HUDEP-2 (cell line): ENCODE data around the gene SGCB.
"Not testable (repeated sequence)": the region's sequence is repeated elsewhere in the genome, so short reads cannot be mapped to it uniquely, and the experiment has no call there.

Source experiments
- DNase-seq, 76 experiments: peaks; one replicate each; lab custom pipeline; 2025; ENCODE audit not compliant: unreplicated experiment in 76 of 76; lab: John Stamatoyannopoulos, UW

The SGCB gene

GRCh38 chr4:52038103-52038912 is at the start of gene SGCB:
Gene SGCB, minus strand, starts transcription at chr4:52038299. Its CDS starts 40 bp downstream, at chr4:52038259.
- peak in 6 of 76 experiments; percentile 5 to 18 (median 8) for DNase-seq

DNA sequence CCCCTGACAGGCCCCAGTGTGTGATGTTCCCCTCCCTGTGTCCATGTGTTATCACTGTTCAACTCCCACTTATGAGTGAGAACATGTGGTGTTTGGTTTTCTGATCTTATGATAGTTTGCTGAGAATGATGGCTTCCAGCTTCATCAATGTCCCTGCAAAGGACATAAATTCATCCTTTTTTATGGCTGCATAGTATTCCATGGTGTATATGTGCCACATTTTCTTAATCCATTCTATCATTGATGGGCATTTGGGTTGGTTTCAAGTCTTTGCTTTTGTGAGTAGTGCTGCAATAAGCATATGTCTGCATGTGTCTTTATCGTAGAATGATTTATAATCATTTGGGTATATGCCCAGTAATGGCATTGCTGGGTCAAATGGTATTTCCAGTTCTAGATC is 48.3 kb upstream of the SGCB start:
- DNase-seq: not testable (repeated sequence)

GRCh38 chr4:52081216-52081615 is 43.1 kb upstream of the SGCB start:
- no peak for DNase-seq

- no peak for DNase-seq
These were observed 41.6 kb upstream of the SGCB start for GRCh38 chr4:52079659-52080058.

GRCh38 chr4:52076731-52077130 is 38.6 kb upstream of the SGCB start:
- no peak for DNase-seq

- DNase-seq: no peak
These were observed 33.9 kb upstream of the SGCB start for GRCh38 chr4:52071791-52072546.

DNA sequence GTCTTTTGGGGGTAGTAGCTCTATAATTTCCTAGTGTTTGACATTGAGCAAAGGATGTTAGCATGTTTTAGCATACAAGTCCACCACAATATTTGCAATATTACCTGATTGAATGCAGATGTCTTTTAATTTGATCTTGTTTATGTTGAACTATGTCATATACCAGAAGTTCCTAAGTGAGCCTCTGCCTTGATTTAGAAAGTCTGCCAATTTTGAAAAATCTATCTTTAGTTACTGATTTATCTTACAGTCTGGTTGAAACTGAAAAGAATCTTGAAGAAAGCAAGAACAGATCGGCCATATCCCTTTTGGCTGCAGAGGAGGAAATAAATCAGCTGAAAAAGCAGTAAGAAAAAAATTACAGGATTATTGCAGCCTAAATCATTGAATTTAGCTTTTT is 31.5 kb upstream of the SGCB start:
- DNase-seq: no peak

DNA sequence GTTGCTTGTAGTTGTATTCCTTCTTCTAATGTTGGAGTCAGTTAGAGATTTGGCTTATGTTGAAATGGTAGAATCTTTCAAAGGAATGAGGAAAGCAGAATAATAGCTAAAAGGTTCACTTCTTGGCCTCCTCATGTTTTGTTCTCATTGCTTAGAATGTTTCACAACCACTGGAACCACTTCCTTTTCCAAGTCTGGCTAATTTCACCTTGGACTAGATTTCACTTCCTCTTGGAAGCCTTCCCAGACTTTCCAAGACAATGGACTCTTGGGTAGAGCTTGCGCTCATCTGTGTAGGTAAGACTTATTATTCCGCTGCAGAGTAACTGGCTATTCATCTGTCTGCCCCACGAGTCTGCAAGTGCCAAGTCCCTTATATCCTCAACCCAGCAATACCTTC is 21.3 kb upstream of the SGCB start:
- no peak for DNase-seq

DNA sequence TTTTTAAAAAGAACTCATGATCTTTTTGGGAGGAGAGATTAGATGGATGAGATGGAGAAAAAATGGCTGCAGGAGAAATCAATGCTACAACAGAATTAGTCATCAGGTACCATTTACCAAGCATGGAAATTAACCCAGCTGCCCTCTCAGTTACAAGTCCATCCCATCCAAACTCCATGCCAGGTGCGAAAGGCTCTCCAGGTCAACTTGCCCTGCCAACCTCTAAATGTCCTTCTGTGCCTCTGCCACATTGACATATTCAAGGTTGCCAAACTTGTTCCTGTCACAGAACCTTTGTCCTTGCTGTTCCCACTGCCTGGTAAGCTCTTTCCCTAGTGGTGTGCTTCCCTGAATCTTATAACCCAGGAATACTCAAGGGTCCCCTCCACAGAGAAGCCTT is 20.2 kb upstream of the SGCB start:
- DNase-seq: no peak

- DNase-seq: no peak
These were observed 19.1 kb upstream of the SGCB start for GRCh38 chr4:52057196-52057595.

- no peak for DNase-seq
These were observed 16.2 kb upstream of the SGCB start for GRCh38 chr4:52054254-52054653.

DNA sequence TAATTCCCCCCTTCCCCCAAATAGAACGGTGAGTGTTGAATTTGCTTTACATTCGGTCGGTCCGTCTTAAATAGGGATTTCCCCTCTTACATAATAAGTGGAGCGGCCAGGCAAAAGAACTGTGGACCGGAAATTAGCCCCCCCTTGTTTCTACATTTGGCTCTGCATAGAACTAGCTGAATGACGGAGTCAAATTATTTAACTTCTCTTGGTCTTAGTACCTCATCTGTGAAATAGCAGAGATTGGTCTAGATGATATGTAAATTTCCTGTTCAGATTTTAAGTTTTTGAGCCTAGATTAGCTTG is 14.3 kb upstream of the SGCB start:
- no peak for DNase-seq

- no peak for DNase-seq
These were observed 13.7 kb upstream of the SGCB start for GRCh38 chr4:52051615-52052474.

GRCh38 chr4:52051213-52051614 is 13.1 kb upstream of the SGCB start, which contains the start of gene SPATA18:
Gene SPATA18, plus strand, starts transcription at chr4:52051304. Its CDS starts 401 bp downstream, at chr4:52051705.
- no peak for DNase-seq

DNA sequence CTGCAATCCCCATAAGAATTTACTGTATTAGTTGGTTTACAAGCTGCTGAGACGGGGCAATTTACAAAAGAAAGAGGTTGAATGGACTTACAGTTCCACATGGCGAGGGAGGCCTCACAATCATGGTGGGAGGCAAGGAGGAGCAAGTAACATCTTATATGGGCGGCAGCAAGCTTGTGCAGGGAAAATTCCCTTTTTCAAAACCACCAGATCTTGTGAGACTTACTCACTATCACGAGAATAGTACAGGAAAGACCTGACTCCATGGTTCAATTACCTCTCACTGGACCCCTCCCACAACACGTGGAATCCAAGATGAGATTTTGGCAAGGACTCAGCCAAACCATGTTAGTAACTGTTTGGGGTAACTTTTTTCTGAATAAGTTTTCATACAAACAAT is 11.2 kb upstream of the SGCB start:
- DNase-seq: no peak

- no peak for DNase-seq
These were observed 6.9 kb upstream of the SGCB start for GRCh38 chr4:52045028-52045427.

GRCh38 chr4:52037689-52038102 is 403 bp downstream of the SGCB start:
- no peak for DNase-seq

DNA sequence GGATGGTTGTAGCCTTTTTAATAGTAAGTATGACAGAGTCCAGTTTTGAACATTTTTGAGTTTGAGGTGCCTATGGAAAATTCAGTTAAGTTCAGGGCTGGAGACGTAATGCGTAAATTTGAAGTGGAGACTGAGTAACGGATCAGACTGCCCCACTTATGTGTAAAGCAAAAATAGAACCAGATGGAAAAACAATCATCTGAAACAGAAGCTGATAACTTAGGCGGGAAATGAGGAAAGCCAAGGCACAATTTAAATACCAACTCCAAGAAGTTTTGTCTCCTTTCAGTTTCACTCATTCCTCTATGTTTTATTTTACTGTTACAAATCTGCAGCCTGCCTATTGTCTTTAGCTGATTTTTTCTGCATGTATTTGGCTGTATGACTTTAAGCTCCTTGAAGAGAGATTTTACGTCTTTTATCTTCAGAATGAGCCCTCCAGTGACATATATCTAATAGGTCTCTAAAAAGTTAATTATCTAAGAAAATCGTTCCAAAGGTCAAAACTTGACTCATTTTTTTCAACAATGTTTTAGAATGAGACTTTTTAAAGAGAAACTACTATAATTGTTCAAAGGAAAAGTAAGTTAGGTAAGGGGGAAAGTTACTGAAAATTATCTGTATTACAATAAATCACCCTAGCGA is 1.1 kb downstream of the SGCB start:
- no peak for DNase-seq

GRCh38 chr4:52035190-52035589 is 2.9 kb downstream of the SGCB start:
- DNase-seq: no peak

DNA sequence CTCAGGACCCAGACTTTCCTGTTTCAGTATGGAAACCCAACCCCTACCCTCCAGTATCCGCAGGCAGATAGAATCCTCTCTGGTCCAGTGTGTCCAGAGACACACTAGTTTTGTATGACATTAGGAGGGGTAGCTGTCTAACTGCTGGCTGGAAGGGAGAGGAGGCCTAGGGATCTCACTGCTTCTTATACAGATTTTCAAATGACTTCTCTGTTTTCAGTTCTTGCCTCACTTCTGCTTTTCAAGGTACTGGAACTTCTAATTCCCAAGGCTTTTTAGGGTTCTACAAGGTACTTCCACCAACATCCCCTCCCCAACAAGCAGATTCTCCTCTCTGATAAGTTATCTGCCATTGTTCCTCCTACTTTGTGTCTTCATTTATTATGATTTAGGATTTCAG is 6.1 kb downstream of the SGCB start:
- DNase-seq: no peak

- no peak for DNase-seq
These were observed 9.1 kb downstream of the SGCB start for GRCh38 chr4:52028970-52029369.
